Neural crest cell (in vitro differentiated cells): Measurements from ENCODE around the gene SLC35F6. TPM values are rescaled to one million over a fixed set of nuclear protein-coding genes. Genes with fewer than 3 reads are reported as not detected.

Source experiments
- DNase-seq: peaks from one replicate; pipeline ENCODE4 v3.0.0; 2021; ENCODE audit warnings: low read depth, mixed read lengths, low spot score
- H3K27ac Mint-ChIP-seq: one replicate; pipeline ENCODE4 v1.8.0; 2021; ENCODE audit warnings: mild to moderate bottlenecking, mixed read lengths; ENCODE audit not compliant: unreplicated experiment
- H3K27me3 Mint-ChIP-seq: 2 replicates; pipeline ENCODE4 v1.8.0; 2021; ENCODE audit warnings: low read depth, mild to moderate bottlenecking, mixed read lengths
- H3K36me3 Mint-ChIP-seq: 2 replicates; pipeline ENCODE4 v1.8.0; 2021; ENCODE audit warnings: low read depth, mild to moderate bottlenecking, mixed read lengths
- H3K4me1 Mint-ChIP-seq: 2 replicates; pipeline ENCODE4 v1.8.0; 2021; ENCODE audit warnings: mixed read lengths
- H3K4me3 Mint-ChIP-seq: one replicate; pipeline ENCODE4 v1.8.0; 2021; ENCODE audit warnings: mild to moderate bottlenecking, mixed read lengths
- H3K9me3 Mint-ChIP-seq: 2 replicates; pipeline ENCODE4 v1.8.0; 2021; ENCODE audit warnings: mixed read lengths
- CTCF ChIP-seq: fragments of 200-600 bp; sonication (generic); conservative IDR thresholded peaks from 2 replicates; pipeline ENCODE4 v1.5.0; 2021; ENCODE audit warnings: antibody characterized with exemption, mild to moderate bottlenecking
- total RNA-seq: library from RNA; stranded (reverse); gene quantifications from 2 replicates; pipeline ENCODE4 v1.2.1, GENCODE V29; 2021

The SLC35F6 gene
- total RNA-seq, 1 donor from 2014 or later: 30.6 TPM

- TF ChIP-seq CTCF: no peak
- H3K4me3 Mint-ChIP-seq: no peak overlapping the region
- no peak for DNase-seq
- no peaks in the 10 kb centered on the region for H3K9me3 Mint-ChIP-seq
- no peaks in the 10 kb centered on the region for H3K27me3 Mint-ChIP-seq
- peaks cover 23% of the 10 kb centered on the region for H3K4me1 Mint-ChIP-seq
- H3K27ac Mint-ChIP-seq: no peak overlapping the region
- no peaks in the 10 kb centered on the region for H3K36me3 Mint-ChIP-seq
These were observed 30.7 kb upstream of the SLC35F6 start for GRCh38 chr2:26733413-26733812.

GRCh38 chr2:26735097-26735496 is 29.0 kb upstream of the SLC35F6 start:
- no peaks in the 10 kb centered on the region for H3K27me3 Mint-ChIP-seq
- H3K36me3 Mint-ChIP-seq: no peaks in the 10 kb centered on the region
- no peak overlapping the region for H3K27ac Mint-ChIP-seq
- DNase-seq: no peak
- H3K4me3 Mint-ChIP-seq: no peak overlapping the region
- peaks cover 23% of the 10 kb centered on the region for H3K4me1 Mint-ChIP-seq
- no peak for TF ChIP-seq CTCF
- H3K9me3 Mint-ChIP-seq: no peaks in the 10 kb centered on the region

GRCh38 chr2:26735883-26736588 is 28.0 kb upstream of the SLC35F6 start:
- no peaks in the 10 kb centered on the region for H3K36me3 Mint-ChIP-seq
- peak overlapping the region; percentile 22 for H3K27ac Mint-ChIP-seq
- no peak for TF ChIP-seq CTCF
- H3K9me3 Mint-ChIP-seq: no peaks in the 10 kb centered on the region
- peaks cover 27% of the 10 kb centered on the region for H3K4me1 Mint-ChIP-seq
- H3K27me3 Mint-ChIP-seq: no peaks in the 10 kb centered on the region
- no peak overlapping the region for H3K4me3 Mint-ChIP-seq
- DNase-seq: peak; percentile 12

GRCh38 chr2:26737221-26737620 is 26.9 kb upstream of the SLC35F6 start:
- no peaks in the 10 kb centered on the region for H3K9me3 Mint-ChIP-seq
- DNase-seq: no peak
- no peaks in the 10 kb centered on the region for H3K27me3 Mint-ChIP-seq
- H3K4me3 Mint-ChIP-seq: no peak overlapping the region
- no peaks in the 10 kb centered on the region for H3K36me3 Mint-ChIP-seq
- peaks cover 27% of the 10 kb centered on the region for H3K4me1 Mint-ChIP-seq
- H3K27ac Mint-ChIP-seq: no peak overlapping the region
- no peak for TF ChIP-seq CTCF

GRCh38 chr2:26738481-26738880 is 25.6 kb upstream of the SLC35F6 start:
- no peak for DNase-seq
- H3K27ac Mint-ChIP-seq: no peak overlapping the region
- no peaks in the 10 kb centered on the region for H3K9me3 Mint-ChIP-seq
- H3K27me3 Mint-ChIP-seq: no peaks in the 10 kb centered on the region
- peaks cover 27% of the 10 kb centered on the region for H3K4me1 Mint-ChIP-seq
- H3K36me3 Mint-ChIP-seq: no peaks in the 10 kb centered on the region
- no peak for TF ChIP-seq CTCF
- H3K4me3 Mint-ChIP-seq: no peak overlapping the region
